ENCODE results near the gene ZIC5. TPM values are rescaled to one million over a fixed set of nuclear protein-coding genes. Genes with fewer than 3 reads are reported as not detected.
A peak's percentile ranks its signal among the peaks of the same experiment; 100 is the strongest.

The ZIC5 gene
- total RNA-seq, 1 donor from 2014 or later = 0.27 TPM

GRCh38 chr13:99998261-99998660 lies 26.7 kb upstream of the ZIC5 start:
- Histone ChIP-seq H3K27me3 (ENCODE audit: insufficient read depth, low read length) (peaks cover 48% of the 10 kb centered on the region), H2AFZ (ENCODE audit: low read depth, low read length) (no peak overlapping the region), H3K4me1 (ENCODE audit: insufficient read depth, low read length) (no peaks in the 10 kb centered on the region), H3K9me3 (ENCODE audit: insufficient read depth, low read depth, low read length) (no peaks in the 10 kb centered on the region), H3K27ac (ENCODE audit: low read depth, low read length) (no peak overlapping the region), H3K4me2 (ENCODE audit: low read length) (no peak overlapping the region), H3K79me2 (ENCODE audit: insufficient read depth, low read length) (no peaks in the 10 kb centered on the region), H4K20me1 (ENCODE audit: insufficient read depth, low read length) (no peaks in the 10 kb centered on the region), H3K4me3 (ENCODE audit: insufficient read depth, low read depth, low read length) (no peak overlapping the region), H3K9ac (ENCODE audit: low read length) (no peak overlapping the region), H3K36me3 (ENCODE audit: insufficient read depth, low read length) (no peaks in the 10 kb centered on the region)
- Mint-ChIP-seq H3K4me1 (ENCODE audit: low read depth, unreplicated experiment) (peaks cover 1% of the 10 kb centered on the region), H3K36me3 (ENCODE audit: low read depth, unreplicated experiment) (no peaks in the 10 kb centered on the region), H3K27ac (ENCODE audit: unreplicated experiment) (no peak overlapping the region), H3K4me3 (ENCODE audit: unreplicated experiment) (no peak overlapping the region), H3K9me3 (ENCODE audit: unreplicated experiment) (peaks cover 3% of the 10 kb centered on the region), H3K27me3 (ENCODE audit: low read depth, unreplicated experiment) (peaks cover 50% of the 10 kb centered on the region)
- DNase-seq (ENCODE audit: low read depth) (no peak), FAIRE-seq (no peak)
- TF ChIP-seq EZH2 (IDR thresholded peaks at IDR 0.05; ENCODE audit: insufficient read depth, low read length) = no peak
- TF ChIP-seq CTCF (IDR thresholded peaks at IDR 0.05; ENCODE audit: insufficient read depth, low read depth, low read length) = no peak

- H3K4me1 Mint-ChIP-seq (ENCODE audit: low read depth, unreplicated experiment) = peaks cover 6% of the 10 kb centered on the region
Observed at GRCh38 chr13:99997702-99998214, 26.2 kb upstream of the ZIC5 start.

GRCh38 chr13:99996381-99996973 lies 24.9 kb upstream of the ZIC5 start:
- peaks cover 9% of the 10 kb centered on the region for H3K4me1 Mint-ChIP-seq (ENCODE audit: low read depth, unreplicated experiment)
- Histone ChIP-seq H3K4me1 (ENCODE audit: insufficient read depth, low read length) (no peaks in the 10 kb centered on the region), H3K9ac (ENCODE audit: low read length) (peak overlapping the region; percentile 51), H3K36me3 (ENCODE audit: insufficient read depth, low read length) (no peaks in the 10 kb centered on the region), H3K27me3 (ENCODE audit: insufficient read depth, low read length) (peaks cover 55% of the 10 kb centered on the region), H3K9me3 (ENCODE audit: insufficient read depth, low read depth, low read length) (no peaks in the 10 kb centered on the region), H2AFZ (ENCODE audit: low read depth, low read length) (no peak overlapping the region), H3K4me3 (ENCODE audit: insufficient read depth, low read depth, low read length) (no peak overlapping the region), H4K20me1 (ENCODE audit: insufficient read depth, low read length) (no peaks in the 10 kb centered on the region), H3K27ac (ENCODE audit: low read depth, low read length) (no peak overlapping the region), H3K4me2 (ENCODE audit: low read length) (peak overlapping the region; percentile 75), H3K79me2 (ENCODE audit: insufficient read depth, low read length) (no peaks in the 10 kb centered on the region)
- no peak overlapping the region for H3K4me3 Mint-ChIP-seq (ENCODE audit: unreplicated experiment)
- H3K27me3 Mint-ChIP-seq (ENCODE audit: low read depth, unreplicated experiment) = peaks cover 67% of the 10 kb centered on the region
- peaks cover 3% of the 10 kb centered on the region for H3K9me3 Mint-ChIP-seq (ENCODE audit: unreplicated experiment)
- no peak for TF ChIP-seq CTCF (IDR thresholded peaks at IDR 0.05; ENCODE audit: insufficient read depth, low read depth, low read length)
- TF ChIP-seq EZH2 (IDR thresholded peaks at IDR 0.05; ENCODE audit: insufficient read depth, low read length) = no peak
- no peaks in the 10 kb centered on the region for H3K36me3 Mint-ChIP-seq (ENCODE audit: low read depth, unreplicated experiment)
- no peak for DNase-seq (ENCODE audit: low read depth)
- no peak for FAIRE-seq
- no peak overlapping the region for H3K27ac Mint-ChIP-seq (ENCODE audit: unreplicated experiment)

More at GRCh38 chr13:99997702-99998214, 26.2 kb upstream of the ZIC5 start:
- H4K20me1 ChIP-seq (ENCODE audit: insufficient read depth, low read length) = no peaks in the 10 kb centered on the region
- H3K4me3 Mint-ChIP-seq (ENCODE audit: unreplicated experiment) = no peak overlapping the region
- no peak overlapping the region for H3K27ac Mint-ChIP-seq (ENCODE audit: unreplicated experiment)
- H3K4me2 ChIP-seq (ENCODE audit: low read length) = no peak overlapping the region
- FAIRE-seq = no peak
- H3K79me2 ChIP-seq (ENCODE audit: insufficient read depth, low read length) = no peaks in the 10 kb centered on the region
- DNase-seq (ENCODE audit: low read depth) = no peak
- no peaks in the 10 kb centered on the region for H3K9me3 ChIP-seq (ENCODE audit: insufficient read depth, low read depth, low read length)
- peaks cover 48% of the 10 kb centered on the region for H3K27me3 ChIP-seq (ENCODE audit: insufficient read depth, low read length)
- no peaks in the 10 kb centered on the region for H3K36me3 Mint-ChIP-seq (ENCODE audit: low read depth, unreplicated experiment)
- no peaks in the 10 kb centered on the region for H3K36me3 ChIP-seq (ENCODE audit: insufficient read depth, low read length)
- no peak for TF ChIP-seq EZH2 (IDR thresholded peaks at IDR 0.05; ENCODE audit: insufficient read depth, low read length)
- H3K9me3 Mint-ChIP-seq (ENCODE audit: unreplicated experiment) = peaks cover 3% of the 10 kb centered on the region
- H3K4me1 ChIP-seq (ENCODE audit: insufficient read depth, low read length) = no peaks in the 10 kb centered on the region
- no peak overlapping the region for H3K4me3 ChIP-seq (ENCODE audit: insufficient read depth, low read depth, low read length)
- peaks cover 55% of the 10 kb centered on the region for H3K27me3 Mint-ChIP-seq (ENCODE audit: low read depth, unreplicated experiment)
- H2AFZ ChIP-seq (ENCODE audit: low read depth, low read length) = no peak overlapping the region
- no peak overlapping the region for H3K27ac ChIP-seq (ENCODE audit: low read depth, low read length)
- H3K9ac ChIP-seq (ENCODE audit: low read length) = no peak overlapping the region
